ENCODE data around the gene JAG2. TPM values are rescaled to one million over a fixed set of nuclear protein-coding genes. Genes with fewer than 3 reads are reported as not detected.

The JAG2 gene
- total RNA-seq, 4 donors from 2014 or later: 5.4 to 29.9 (median 6.6) TPM

DNA sequence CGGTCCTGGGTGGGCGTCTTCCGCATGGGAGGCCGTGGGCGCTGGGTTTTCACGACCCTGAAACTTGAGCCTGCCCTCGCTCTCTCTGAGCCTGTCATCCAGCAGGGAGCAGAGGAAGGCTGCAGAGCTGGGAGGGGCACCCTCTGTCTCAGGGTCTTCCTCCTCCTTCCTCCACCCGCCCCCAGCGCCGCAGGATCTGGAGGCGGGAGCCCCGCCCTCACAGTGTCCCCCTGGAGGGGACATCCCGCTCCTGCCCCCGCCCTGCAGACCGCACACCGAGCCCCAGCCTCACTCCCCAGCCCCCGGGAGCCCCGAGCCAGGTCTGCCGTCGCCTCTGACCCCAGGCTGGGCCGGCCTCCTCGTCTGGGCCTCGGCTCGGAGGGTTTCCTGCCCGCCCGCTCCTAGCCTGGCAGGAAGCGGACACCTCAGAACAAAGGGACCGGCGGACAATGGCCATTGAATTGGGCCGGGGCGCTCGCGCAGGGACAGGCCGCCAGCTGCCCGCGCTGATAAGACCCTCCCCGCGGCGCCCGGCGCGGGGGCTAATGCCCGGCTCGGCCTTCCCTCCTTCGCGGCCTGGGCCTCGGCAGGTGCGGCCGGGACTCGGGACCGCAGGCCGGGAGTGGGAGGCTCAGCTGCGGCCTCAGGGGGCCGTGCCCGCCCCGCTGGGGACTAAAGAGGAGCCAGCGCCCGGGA lies 27.8 kb upstream of the JAG2 start:
- in situ Hi-C loops (cut with MboI; ENCODE audit: low pct_ligation_motif_present in 1 of 4, low pct_unique_long_range_greater_than_20kb in 1 of 4, low sequenced_read_pairs in 3 of 4): no loop called here
- TF ChIP-seq EP300 (IDR thresholded peaks at IDR 0.05; ENCODE audit: low read depth): no peak
- TF ChIP-seq POLR2AphosphoS5 (IDR thresholded peaks at IDR 0.05): no peak
- no peak for TF ChIP-seq POLR2A (IDR thresholded peaks at IDR 0.05)
- TF ChIP-seq, protein P1, sequence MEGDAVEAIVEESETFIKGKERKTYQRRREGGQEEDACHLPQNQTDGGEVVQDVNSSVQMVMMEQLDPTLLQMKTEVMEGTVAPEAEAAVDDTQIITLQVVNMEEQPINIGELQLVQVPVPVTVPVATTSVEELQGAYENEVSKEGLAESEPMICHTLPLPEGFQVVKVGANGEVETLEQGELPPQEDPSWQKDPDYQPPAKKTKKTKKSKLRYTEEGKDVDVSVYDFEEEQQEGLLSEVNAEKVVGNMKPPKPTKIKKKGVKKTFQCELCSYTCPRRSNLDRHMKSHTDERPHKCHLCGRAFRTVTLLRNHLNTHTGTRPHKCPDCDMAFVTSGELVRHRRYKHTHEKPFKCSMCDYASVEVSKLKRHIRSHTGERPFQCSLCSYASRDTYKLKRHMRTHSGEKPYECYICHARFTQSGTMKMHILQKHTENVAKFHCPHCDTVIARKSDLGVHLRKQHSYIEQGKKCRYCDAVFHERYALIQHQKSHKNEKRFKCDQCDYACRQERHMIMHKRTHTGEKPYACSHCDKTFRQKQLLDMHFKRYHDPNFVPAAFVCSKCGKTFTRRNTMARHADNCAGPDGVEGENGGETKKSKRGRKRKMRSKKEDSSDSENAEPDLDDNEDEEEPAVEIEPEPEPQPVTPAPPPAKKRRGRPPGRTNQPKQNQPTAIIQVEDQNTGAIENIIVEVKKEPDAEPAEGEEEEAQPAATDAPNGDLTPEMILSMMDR (IDR thresholded peaks at IDR 0.05): no peak
- WGBS, 2 donors (ENCODE audit: low coverage in 1 of 2): 6% methylated on average over 30 of the region's 58 CpGs; no CpG with 5 or more reads in 1 of the 2 donors
- H3K27ac ChIP-seq: peak overlapping the region in 2 of 4 donors; percentile 8 to 13
- intact Hi-C loops (cut with DNase I; ENCODE audit: low total_unique reads): no loop called here
- H3K9me3 ChIP-seq: no peaks in the 10 kb centered on the region
- H3K4me1 ChIP-seq: peaks cover 0 to 20% (median 14%) of the 10 kb centered on the region in 4 donors
- peak overlapping the region in 2 of 4 donors; percentile 8 to 14 for H3K4me3 ChIP-seq
- no peak for DNase-seq
- no peaks in the 10 kb centered on the region for H3K36me3 ChIP-seq
- H3K27me3 ChIP-seq: peaks cover 88% of the 10 kb centered on the region

DNA sequence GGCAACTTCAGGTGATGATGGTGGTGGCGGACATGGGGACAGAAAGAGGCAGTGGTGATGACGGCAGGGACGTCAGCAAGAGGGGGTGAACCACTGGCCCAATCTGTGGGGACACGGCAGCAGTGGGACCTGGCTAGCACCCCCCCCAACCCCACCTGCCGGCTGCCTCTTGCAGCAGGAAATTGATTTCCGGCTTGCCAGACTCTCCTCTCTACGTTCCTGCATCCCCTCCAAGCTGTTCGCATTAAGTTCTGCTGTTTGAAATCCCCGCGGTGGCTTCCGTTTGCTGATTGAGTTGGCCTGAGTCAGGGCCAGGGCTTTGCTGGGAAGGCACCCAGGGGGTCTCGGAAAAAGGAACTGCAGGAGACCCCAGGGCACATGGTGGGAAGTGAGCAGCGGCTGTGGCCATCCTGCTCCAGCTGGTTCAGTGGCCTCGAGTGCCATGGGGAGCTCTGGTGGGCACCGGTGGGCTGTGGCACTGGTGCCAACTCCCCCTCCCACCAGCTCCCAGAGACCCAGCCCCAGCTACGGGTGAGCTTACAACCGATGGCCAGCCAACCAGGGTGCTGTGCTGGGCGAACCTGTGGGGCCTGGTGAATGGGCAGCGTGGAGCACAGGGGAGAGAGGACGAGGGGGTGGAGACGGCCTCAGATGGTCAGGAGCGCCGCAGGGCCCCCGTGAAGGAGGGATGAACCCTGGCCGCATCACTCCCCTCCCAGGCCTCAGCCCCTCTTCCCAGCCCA lies 27.1 kb upstream of the JAG2 start:
- no peaks in the 10 kb centered on the region for H3K36me3 ChIP-seq
- H3K9me3 ChIP-seq: no peaks in the 10 kb centered on the region
- in situ Hi-C loops (cut with MboI; ENCODE audit: low pct_ligation_motif_present in 1 of 4, low pct_unique_long_range_greater_than_20kb in 1 of 4, low sequenced_read_pairs in 3 of 4): no loop called here
- TF ChIP-seq, protein P1 (IDR thresholded peaks at IDR 0.05): no peak
- TF ChIP-seq EP300 (IDR thresholded peaks at IDR 0.05; ENCODE audit: low read depth): no peak
- no peak for TF ChIP-seq POLR2AphosphoS5 (IDR thresholded peaks at IDR 0.05)
- TF ChIP-seq POLR2A (IDR thresholded peaks at IDR 0.05): no peak
- 48% methylated on average over 21 of the region's 25 CpGs; no CpG with 5 or more reads in 1 of the 2 donors for WGBS, 2 donors (ENCODE audit: low coverage in 1 of 2)
- intact Hi-C loops (cut with DNase I; ENCODE audit: low total_unique reads): no loop called here
- peaks cover 85% of the 10 kb centered on the region for H3K27me3 ChIP-seq
- peak overlapping the region in 1 of 4 donors; percentile 8 for H3K27ac ChIP-seq
- peaks cover 0 to 20% (median 14%) of the 10 kb centered on the region in 4 donors for H3K4me1 ChIP-seq
- no peak for DNase-seq
- no peak overlapping the region for H3K4me3 ChIP-seq

DNA sequence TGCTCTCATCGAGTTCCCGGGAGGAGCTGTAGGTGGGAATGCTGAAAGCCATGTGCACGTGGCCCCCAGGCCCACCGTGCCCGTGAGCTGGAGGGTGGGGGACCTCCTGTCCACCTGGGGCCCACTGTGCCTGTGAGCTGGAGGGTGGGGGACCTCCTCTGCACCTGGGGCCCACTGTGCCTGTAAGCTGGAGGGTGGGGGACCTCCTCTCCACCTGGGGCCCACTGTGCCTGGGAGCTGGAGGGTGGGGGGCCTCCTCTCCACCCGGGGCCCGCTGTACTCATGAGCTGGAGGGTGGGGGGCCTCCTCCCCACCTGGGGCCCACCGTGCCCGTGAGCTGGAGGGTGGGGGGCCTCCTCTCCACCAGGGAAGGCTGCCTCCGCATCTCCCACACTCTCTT lies 26.5 kb upstream of the JAG2 start:
- no peak for DNase-seq
- Histone ChIP-seq H3K36me3 (no peaks in the 10 kb centered on the region), H3K27ac (no peak overlapping the region), H3K27me3 (peaks cover 81% of the 10 kb centered on the region), H3K4me1 (peaks cover 0 to 20% (median 14%) of the 10 kb centered on the region in 4 donors), H3K9me3 (no peaks in the 10 kb centered on the region), H3K4me3 (no peak overlapping the region)
- in situ Hi-C loops (cut with MboI; ENCODE audit: low pct_ligation_motif_present in 1 of 4, low pct_unique_long_range_greater_than_20kb in 1 of 4, low sequenced_read_pairs in 3 of 4) (no loop called here), intact Hi-C loops (cut with DNase I; ENCODE audit: low total_unique reads) (no loop called here)
- 82% methylated on average over 8 of the region's 10 CpGs; no CpG with 5 or more reads in 1 of the 2 donors for WGBS, 2 donors (ENCODE audit: low coverage in 1 of 2)
- TF ChIP-seq POLR2A (IDR thresholded peaks at IDR 0.05) (no peak), POLR2AphosphoS5 (IDR thresholded peaks at IDR 0.05) (no peak), EP300 (IDR thresholded peaks at IDR 0.05; ENCODE audit: low read depth) (no peak)
- TF ChIP-seq, protein P1 (IDR thresholded peaks at IDR 0.05): no peak
